ENCODE data around the gene ERBB3.

- TF ChIP-seq CTCF (IDR thresholded peaks at IDR 0.05) = no peak
- TF ChIP-seq POLR2A (IDR thresholded peaks at IDR 0.05) = no peak
Measured at GRCh38 chr12:56038022-56038655, 41.8 kb upstream of the ERBB3 start.

All from Peyer's patch (tissue), 4 donors.